Smooth muscle cell (in vitro differentiated cells): Measurements from ENCODE around the gene GYS1. TPM values are rescaled to one million over a fixed set of nuclear protein-coding genes. Genes with fewer than 3 reads are reported as not detected.

Experiments
- DNase-seq: peaks from one replicate; lab custom pipeline; 2025; ENCODE audit not compliant: unreplicated experiment; lab: John Stamatoyannopoulos, UW
- H2AFZ ChIP-seq: fragments of 200-600 bp; sonication (generic); 2 replicates; pipeline ENCODE4 v1.6.0; 2016; ENCODE audit warnings: antibody characterized with exemption, low read depth, mild to moderate bottlenecking
- H3F3A ChIP-seq: fragments of 200-600 bp; sonication (generic); 2 replicates; pipeline ENCODE4 v1.6.0; 2017; ENCODE audit warnings: antibody characterized with exemption, low read depth
- H3K27ac ChIP-seq: fragments of 200-600 bp; sonication (generic); 2 replicates; pipeline ENCODE4 v1.5.1; 2016; ENCODE audit warnings: low read depth, mild to moderate bottlenecking
- H3K27me3 ChIP-seq: fragments of 200-600 bp; sonication (generic); 2 replicates; pipeline ENCODE4 v1.6.1; 2016; ENCODE audit warnings: low read depth, mild to moderate bottlenecking
- H3K36me3 ChIP-seq: fragments of 200-600 bp; sonication (generic); 2 replicates; pipeline ENCODE4 v1.5.1; 2016; ENCODE audit warnings: low read depth
- H3K4me1 ChIP-seq: fragments of 200-600 bp; sonication (generic); 2 replicates; pipeline ENCODE4 v1.5.1; 2016; ENCODE audit warnings: low read depth
- H3K4me2 ChIP-seq: fragments of 200-600 bp; sonication (generic); 2 replicates; pipeline ENCODE4 v1.6.0; 2016; ENCODE audit warnings: mild to moderate bottlenecking
- H3K4me3 ChIP-seq: fragments of 200-600 bp; sonication (generic); 2 replicates; pipeline ENCODE4 v1.5.1; 2016; ENCODE audit warnings: mild to moderate bottlenecking
- H3K79me2 ChIP-seq: fragments of 200-600 bp; sonication (generic); 2 replicates; pipeline ENCODE4 v1.6.0; 2016; ENCODE audit warnings: low read depth, mild to moderate bottlenecking
- H3K9ac ChIP-seq: fragments of 200-600 bp; sonication (generic); 2 replicates; pipeline ENCODE4 v1.6.0; 2016; ENCODE audit warnings: low read depth
- H3K9me3 ChIP-seq: fragments of 200-600 bp; sonication (generic); replicated peaks from 2 replicates; pipeline ENCODE4 v1.5.1; 2016; ENCODE audit warnings: low read depth
- H4K20me1 ChIP-seq: fragments of 200-600 bp; sonication (generic); 2 replicates; pipeline ENCODE4 v1.6.0; 2016; ENCODE audit warnings: low read depth
- WGBS: methylation state at CpG from one replicate; pipeline ENCODE4 v1.1.7; 2016; ENCODE audit warnings: low lambda C conversion rate; 5-methylcytosine and 5-hydroxymethylcytosine counted together
- polyA plus RNA-seq: library from polyadenylated mRNA; unstranded; fragments of >200 nt; fragmentation: Nextera tagmentation; extraction: Ambion mirVana; gene quantifications from 2 replicates; pipeline ENCODE4 v1.2.1, GENCODE V29; 2016
- total RNA-seq: library from RNA; depleted of rRNA; stranded (reverse); fragments of >200 nt; gene quantifications from 2 replicates; pipeline ENCODE4 v1.2.3, GENCODE V29; 2014
- TF ChIP-seq, protein P1 (sequence below): fragments of 200-600 bp; sonication (generic); IDR thresholded peaks from 2 replicates; pipeline ENCODE4 v1.5.1; 2017; ENCODE audit warnings: borderline replicate concordance, mild to moderate bottlenecking, antibody characterized with exemption; ENCODE audit not compliant: insufficient read depth, poor library complexity, severe bottlenecking

GYS1 gene
- total and polyA plus RNA-seq, 2 experiments from 2014 or later: 58.1 to 82.6 TPM

DNA sequence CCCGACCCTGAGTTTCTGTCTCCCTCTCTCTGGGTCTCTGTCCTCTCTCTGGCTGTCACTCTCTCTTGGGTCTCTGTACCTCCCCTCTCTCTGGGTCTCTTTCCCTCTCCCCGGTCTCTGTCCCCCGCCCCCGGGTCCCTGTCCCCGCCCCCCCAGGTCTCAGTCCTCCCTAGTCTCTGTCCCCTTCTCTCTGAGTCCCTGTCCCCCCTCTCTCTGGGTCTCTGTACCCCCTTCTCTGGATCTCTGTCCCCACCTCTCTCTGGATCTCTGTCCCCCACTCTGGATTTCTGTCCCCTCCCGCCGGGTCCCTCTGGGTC, 30.3 kb downstream of the GYS1 start:
- WGBS: 40% methylated on average over 1 of the region's 7 CpGs
- no peaks in the 10 kb centered on the region for H3K9me3 ChIP-seq
- no peaks in the 10 kb centered on the region for H3K27me3 ChIP-seq
- H3K9ac ChIP-seq: peak overlapping the region; percentile 95
- peaks cover 26% of the 10 kb centered on the region for H4K20me1 ChIP-seq
- DNase-seq: no peak
- TF ChIP-seq, protein P1, sequence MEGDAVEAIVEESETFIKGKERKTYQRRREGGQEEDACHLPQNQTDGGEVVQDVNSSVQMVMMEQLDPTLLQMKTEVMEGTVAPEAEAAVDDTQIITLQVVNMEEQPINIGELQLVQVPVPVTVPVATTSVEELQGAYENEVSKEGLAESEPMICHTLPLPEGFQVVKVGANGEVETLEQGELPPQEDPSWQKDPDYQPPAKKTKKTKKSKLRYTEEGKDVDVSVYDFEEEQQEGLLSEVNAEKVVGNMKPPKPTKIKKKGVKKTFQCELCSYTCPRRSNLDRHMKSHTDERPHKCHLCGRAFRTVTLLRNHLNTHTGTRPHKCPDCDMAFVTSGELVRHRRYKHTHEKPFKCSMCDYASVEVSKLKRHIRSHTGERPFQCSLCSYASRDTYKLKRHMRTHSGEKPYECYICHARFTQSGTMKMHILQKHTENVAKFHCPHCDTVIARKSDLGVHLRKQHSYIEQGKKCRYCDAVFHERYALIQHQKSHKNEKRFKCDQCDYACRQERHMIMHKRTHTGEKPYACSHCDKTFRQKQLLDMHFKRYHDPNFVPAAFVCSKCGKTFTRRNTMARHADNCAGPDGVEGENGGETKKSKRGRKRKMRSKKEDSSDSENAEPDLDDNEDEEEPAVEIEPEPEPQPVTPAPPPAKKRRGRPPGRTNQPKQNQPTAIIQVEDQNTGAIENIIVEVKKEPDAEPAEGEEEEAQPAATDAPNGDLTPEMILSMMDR: no peak
- peak overlapping the region; percentile 88 for H3K4me2 ChIP-seq
- no peak overlapping the region for H2AFZ ChIP-seq
- no peaks in the 10 kb centered on the region for H3K36me3 ChIP-seq
- H3K79me2 ChIP-seq: peaks cover 21% of the 10 kb centered on the region
- no peak overlapping the region for H3K4me3 ChIP-seq
- H3K4me1 ChIP-seq: peaks cover 25% of the 10 kb centered on the region
- H3F3A ChIP-seq: peaks cover 31% of the 10 kb centered on the region
- peak overlapping the region; percentile 100 for H3K27ac ChIP-seq

DNA sequence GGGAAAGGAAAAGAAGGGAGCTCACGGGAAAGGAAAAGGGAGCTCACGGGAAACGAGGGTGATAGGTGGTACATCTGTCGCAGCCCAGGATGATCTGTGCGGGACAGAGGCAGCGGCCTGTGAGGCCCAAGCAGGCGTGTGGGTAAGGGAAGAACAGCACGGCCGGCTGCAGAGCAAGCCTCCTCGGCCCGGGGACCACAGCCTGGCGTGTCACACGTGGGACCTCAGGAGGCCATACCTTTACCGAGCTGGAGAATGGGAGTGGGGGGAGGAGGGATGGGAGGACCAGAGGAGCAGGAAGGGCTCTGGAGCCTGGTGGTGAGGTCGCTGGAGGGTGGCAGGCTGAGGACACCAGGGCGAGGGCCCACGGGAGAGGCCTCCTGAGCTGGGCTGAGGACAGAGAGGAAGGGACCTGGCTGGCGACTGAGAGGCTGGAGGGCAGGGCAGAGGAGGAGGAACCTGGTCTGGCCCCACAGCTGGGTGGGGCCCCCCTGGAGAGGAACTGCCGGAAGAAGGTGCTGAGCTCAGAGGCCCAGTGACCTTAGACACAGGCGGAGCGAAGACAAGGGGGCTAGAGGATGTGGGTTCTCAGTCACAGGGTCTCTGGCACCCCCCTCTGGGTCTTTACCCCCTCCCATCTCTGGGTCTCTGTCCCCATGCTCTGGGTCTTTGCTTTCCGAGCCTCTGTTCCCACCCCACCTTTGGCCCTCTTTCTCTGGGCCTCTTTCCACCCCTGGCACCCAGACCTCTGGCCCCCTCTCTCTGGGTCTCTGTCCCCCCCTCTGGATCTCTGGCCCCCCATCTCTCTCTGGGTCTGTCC, 30.9 kb downstream of the GYS1 start:
- H3K79me2 ChIP-seq: peaks cover 26% of the 10 kb centered on the region
- H2AFZ ChIP-seq: no peak overlapping the region
- no peak overlapping the region for H3K4me3 ChIP-seq
- H3K4me1 ChIP-seq: peaks cover 25% of the 10 kb centered on the region
- 57% methylated on average over 19 of the region's 22 CpGs for WGBS
- no peak for DNase-seq
- peaks cover 20% of the 10 kb centered on the region for H4K20me1 ChIP-seq
- H3K27ac ChIP-seq: peak overlapping the region; percentile 100
- TF ChIP-seq, protein P1: no peak
- no peaks in the 10 kb centered on the region for H3K27me3 ChIP-seq
- no peaks in the 10 kb centered on the region for H3K9me3 ChIP-seq
- no peak overlapping the region for H3K4me2 ChIP-seq
- peak overlapping the region; percentile 15 for H3K9ac ChIP-seq
- peaks cover 31% of the 10 kb centered on the region for H3F3A ChIP-seq
- no peaks in the 10 kb centered on the region for H3K36me3 ChIP-seq

DNA sequence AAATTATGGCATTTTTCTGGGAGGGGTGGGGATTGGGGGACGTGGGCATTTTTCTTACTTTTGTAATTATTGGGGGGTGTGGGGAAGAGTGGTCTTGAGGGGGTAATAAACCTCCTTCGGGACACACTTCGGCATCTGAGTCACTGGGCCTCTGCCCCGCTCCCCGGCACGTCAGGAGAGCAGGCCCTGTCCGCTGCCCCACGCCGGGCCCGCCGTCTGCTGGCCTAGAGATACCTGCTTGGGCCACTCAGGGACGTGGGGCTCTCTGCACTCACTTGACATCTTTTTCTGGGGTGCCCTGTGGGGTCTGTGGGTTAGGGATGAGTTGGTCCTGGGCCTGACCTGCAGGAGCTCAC, 31.5 kb downstream of the GYS1 start:
- Histone ChIP-seq H3K27me3 (no peaks in the 10 kb centered on the region), H3K36me3 (no peaks in the 10 kb centered on the region), H3K9ac (no peak overlapping the region), H3K79me2 (peaks cover 28% of the 10 kb centered on the region), H3F3A (peaks cover 27% of the 10 kb centered on the region), H4K20me1 (peaks cover 14% of the 10 kb centered on the region), H3K4me2 (no peak overlapping the region), H3K4me1 (peaks cover 23% of the 10 kb centered on the region), H2AFZ (no peak overlapping the region), H3K4me3 (no peak overlapping the region), H3K9me3 (no peaks in the 10 kb centered on the region), H3K27ac (peak overlapping the region; percentile 100)
- DNase-seq: no peak
- TF ChIP-seq, protein P1: no peak
- WGBS: 81% methylated on average over 12 of the region's 12 CpGs
